Spleen (tissue), 13 donors: Measurements from ENCODE around the gene CHRM5. TPM values are rescaled to one million over a fixed set of nuclear protein-coding genes. Genes with fewer than 3 reads are reported as not detected.

Experiments used
- DNase-seq: peaks from one replicate; pipeline ENCODE4 v3.0.0-alpha.2; 2020
- H3K27ac ChIP-seq, 8 donors: fragments of 200-600 bp; sonication (generic) in 7 of 8; 1 replicate in 4 of 8; 2 replicates in 4 of 8; pipeline versions ENCODE4 v1.5.0 to v1.8.0; 2016 to 2021; ENCODE audit warnings: inconsistent platforms in 4 of 8, mild to moderate bottlenecking in 4 of 8, moderate library complexity in 1 of 8
- H3K27me3 ChIP-seq, 7 donors: fragments of 200-600 bp; sonication (generic) in 6 of 7; replicated peaks in 1 of 7; 1 replicate in 4 of 7; 2 replicates in 3 of 7; pipeline versions ENCODE4 v1.5.0 to v1.8.0; 2016 to 2021; ENCODE audit warnings: inconsistent platforms in 3 of 7, mild to moderate bottlenecking in 1 of 7
- H3K36me3 ChIP-seq, 6 donors: fragments of 200-600 bp; sonication (generic) in 5 of 6; 1 replicate in 4 of 6; 2 replicates in 2 of 6; pipeline versions ENCODE4 v1.5.0 to v1.8.0; 2016 to 2021; ENCODE audit warnings: inconsistent platforms in 2 of 6
- H3K4me1 ChIP-seq, 6 donors: fragments of 200-600 bp; sonication (generic) in 5 of 6; 1 replicate in 3 of 6; 2 replicates in 3 of 6; pipeline versions ENCODE4 v1.5.0 to v1.8.0; 2016 to 2021; ENCODE audit warnings: inconsistent platforms in 3 of 6
- H3K4me3 ChIP-seq, 8 donors: fragments of 200-600 bp; sonication (generic) in 7 of 8; 1 replicate in 4 of 8; 2 replicates in 4 of 8; pipeline versions ENCODE4 v1.5.0 to v1.8.0; 2016 to 2021; ENCODE audit warnings: inconsistent platforms in 4 of 8, mild to moderate bottlenecking in 4 of 8, moderate library complexity in 2 of 8
- H3K9me3 ChIP-seq, 8 donors: fragments of 200-600 bp; sonication (generic) in 7 of 8; 1 replicate in 4 of 8; 2 replicates in 4 of 8; pipeline versions ENCODE4 v1.5.0 to v1.8.0; 2016 to 2021; ENCODE audit warnings: inconsistent platforms in 4 of 8
- POLR2A ChIP-seq, 3 donors: fragments of 450-650 bp; IDR thresholded peaks; one replicate each; pipeline ENCODE4 v1.5.1; 2017; ENCODE audit warnings: antibody characterized with exemption in 3 of 3, mild to moderate bottlenecking in 1 of 3
- POLR2AphosphoS5 ChIP-seq, 3 donors: sonication (generic); formaldehyde crosslinking; IDR thresholded peaks; one replicate each; pipeline ENCODE4 v1.5.1; 2017; ENCODE audit warnings: antibody characterized with exemption in 3 of 3
- WGBS, 5 donors: extraction: QIAGEN DNeasy Blood & Tissue Kit in 3 of 5; methylation state at CpG; one replicate each; pipeline versions ENCODE4 v1.1.5 to v1.1.7; 2013 to 2018; 5-methylcytosine and 5-hydroxymethylcytosine counted together
- intact Hi-C: fragments of 100-400 bp; cut with DNase I; formaldehyde crosslinking; loops from one replicate; pipeline ENCODE4 v1.15.0; 2023; ENCODE audit warnings: low total_unique reads
- long read RNA-seq, 2 donors: transcript quantifications; one replicate each; lab custom pipeline, GENCODE V29; 2026
- polyA plus RNA-seq, 3 donors: library from polyadenylated mRNA; stranded (reverse); fragments of 200-250 nt; gene quantifications; one replicate each; pipeline ENCODE4 v1.2.1, GENCODE V29; 2013
- total RNA-seq, 7 donors: library from RNA; depleted of rRNA in 3 of 7; stranded (reverse); fragments of >200 nt in 3 of 7; fragmentation: NEBNext Ultra II Directional in 4 of 7; extraction: Animal tissue kit (Norgen Biotek cat#: 25700) in 4 of 7; gene quantifications; one replicate each; pipeline versions ENCODE4 v1.1.0 to v1.2.1, GENCODE V29; 2016 to 2021
- TF ChIP-seq, protein P1 (sequence below), 11 experiments: fragments of 200-600 bp in 7 of 11; fragments of 450-650 bp in 4 of 11; sonication (generic) in 4 of 11; IDR thresholded peaks in 8 of 11; conservative IDR thresholded peaks in 3 of 11; 1 replicate in 7 of 11; 2 replicates in 4 of 11; pipeline versions ENCODE4 v1.4.0 to v1.8.0; 2016 to 2021; ENCODE audit warnings: antibody characterized with exemption in 11 of 11, inconsistent platforms in 4 of 11, mild to moderate bottlenecking in 1 of 11
- donor health status: healthy with polysubstance abuse.
- donor health status: DM: no; HTN: no; CAD: no; lungs with moderate emphysema.
- donor health status: DM: no; HTN: no; CAD: no.
- donor health status: Bipolar disorder and iron deficiency.
- donor health status: healthy.
- donor health status: DM: no; HTN: no; CAD: no.
- donor health status: DM: yes; HTN: yes; CAD: no.

Gene CHRM5
- total RNA-seq (not detected), polyA plus RNA-seq (under 1 TPM in 1 of 3 donors, not detected in 2; 0.03 TPM)
- long read RNA-seq, donor 1: 0 reads
- long read RNA-seq, donor 2, partial matches to known transcripts: 9 of 9 reads
- long read RNA-seq, donor 2, other reads (novel, unspliced or antisense): 0 of 9 reads

DNA sequence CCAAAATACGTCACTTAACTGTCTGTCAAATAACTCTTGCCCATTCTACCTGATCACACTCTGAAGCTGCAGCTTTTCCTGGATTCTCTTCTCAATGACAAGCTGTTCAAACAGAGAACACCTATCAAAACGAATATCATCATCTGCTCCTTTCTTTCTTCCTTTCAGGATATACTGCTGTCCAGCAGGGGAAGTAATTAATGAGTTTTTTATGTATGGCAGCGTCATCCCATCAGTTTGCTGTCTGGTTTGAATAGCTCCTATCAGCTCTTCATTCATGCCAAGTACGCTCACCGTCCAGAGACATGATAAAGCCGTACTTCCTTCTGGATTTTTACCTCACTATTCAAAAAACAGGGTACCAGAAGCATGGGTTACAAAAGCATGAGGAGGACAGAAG, at the start of gene CHRM5:
CHRM5 (plus strand) TSS at position 274 of the 400 bp plus-strand sequence. CDS start 94,221 bp downstream, outside the sequence.
- Histone ChIP-seq H3K4me1 (no peaks in the 10 kb centered on the region), H3K36me3 (no peaks in the 10 kb centered on the region)

GRCh38 chr15:33923446-33923845, 44.9 kb upstream of the CHRM5 start:
- no peaks in the 10 kb centered on the region for H3K9me3 ChIP-seq
- no peaks in the 10 kb centered on the region for H3K4me1 ChIP-seq
- no peak overlapping the region for H3K4me3 ChIP-seq
- DNase-seq: no peak
- 78 to 95% (median 91%) methylated on average over 1 of the region's 1 CpG for WGBS, 5 donors
- H3K36me3 ChIP-seq: no peaks in the 10 kb centered on the region
- no peak overlapping the region for H3K27ac ChIP-seq
- H3K27me3 ChIP-seq: no peaks in the 10 kb centered on the region
- intact Hi-C loops: no loop called here
- TF ChIP-seq, protein P1, sequence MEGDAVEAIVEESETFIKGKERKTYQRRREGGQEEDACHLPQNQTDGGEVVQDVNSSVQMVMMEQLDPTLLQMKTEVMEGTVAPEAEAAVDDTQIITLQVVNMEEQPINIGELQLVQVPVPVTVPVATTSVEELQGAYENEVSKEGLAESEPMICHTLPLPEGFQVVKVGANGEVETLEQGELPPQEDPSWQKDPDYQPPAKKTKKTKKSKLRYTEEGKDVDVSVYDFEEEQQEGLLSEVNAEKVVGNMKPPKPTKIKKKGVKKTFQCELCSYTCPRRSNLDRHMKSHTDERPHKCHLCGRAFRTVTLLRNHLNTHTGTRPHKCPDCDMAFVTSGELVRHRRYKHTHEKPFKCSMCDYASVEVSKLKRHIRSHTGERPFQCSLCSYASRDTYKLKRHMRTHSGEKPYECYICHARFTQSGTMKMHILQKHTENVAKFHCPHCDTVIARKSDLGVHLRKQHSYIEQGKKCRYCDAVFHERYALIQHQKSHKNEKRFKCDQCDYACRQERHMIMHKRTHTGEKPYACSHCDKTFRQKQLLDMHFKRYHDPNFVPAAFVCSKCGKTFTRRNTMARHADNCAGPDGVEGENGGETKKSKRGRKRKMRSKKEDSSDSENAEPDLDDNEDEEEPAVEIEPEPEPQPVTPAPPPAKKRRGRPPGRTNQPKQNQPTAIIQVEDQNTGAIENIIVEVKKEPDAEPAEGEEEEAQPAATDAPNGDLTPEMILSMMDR (IDR thresholded peaks at IDR 0.05 in 8 of 11, conservative IDR thresholded peaks at IDR 0.05 in 3 of 11): no peak
- TF ChIP-seq POLR2AphosphoS5 (IDR thresholded peaks at IDR 0.05) (no peak), POLR2A (IDR thresholded peaks at IDR 0.05) (no peak)

More for the DNA sequence above, at the start of gene CHRM5:
- Histone ChIP-seq H3K4me3 (no peak within 1 kb of the TSS), H3K27me3 (no peaks in the 10 kb centered on the region), H3K27ac (no peak within 1 kb of the TSS), H3K9me3 (no peaks in the 10 kb centered on the region)
- WGBS, 5 donors: 69 to 84% (median 79%) methylated on average over 6 of the region's 6 CpGs
- TF ChIP-seq POLR2AphosphoS5 (IDR thresholded peaks at IDR 0.05) (no peak), POLR2A (IDR thresholded peaks at IDR 0.05) (no peak)
- TF ChIP-seq, protein P1 (IDR thresholded peaks at IDR 0.05 in 8 of 11, conservative IDR thresholded peaks at IDR 0.05 in 3 of 11): no peak
- intact Hi-C loops: no loop called here
- no peak for DNase-seq

GRCh38 chr15:33926260-33926659, 42.0 kb upstream of the CHRM5 start:
- intact Hi-C loops: no loop called here
- 72 to 82% (median 80%) methylated on average over 4 of the region's 4 CpGs for WGBS, 5 donors
- Histone ChIP-seq H3K27ac (no peak overlapping the region), H3K4me1 (no peaks in the 10 kb centered on the region), H3K27me3 (no peaks in the 10 kb centered on the region), H3K4me3 (no peak overlapping the region), H3K9me3 (no peaks in the 10 kb centered on the region), H3K36me3 (no peaks in the 10 kb centered on the region)
- TF ChIP-seq, protein P1 (IDR thresholded peaks at IDR 0.05 in 8 of 11, conservative IDR thresholded peaks at IDR 0.05 in 3 of 11): no peak
- TF ChIP-seq POLR2A (IDR thresholded peaks at IDR 0.05): no peak
- DNase-seq: no peak

DNA sequence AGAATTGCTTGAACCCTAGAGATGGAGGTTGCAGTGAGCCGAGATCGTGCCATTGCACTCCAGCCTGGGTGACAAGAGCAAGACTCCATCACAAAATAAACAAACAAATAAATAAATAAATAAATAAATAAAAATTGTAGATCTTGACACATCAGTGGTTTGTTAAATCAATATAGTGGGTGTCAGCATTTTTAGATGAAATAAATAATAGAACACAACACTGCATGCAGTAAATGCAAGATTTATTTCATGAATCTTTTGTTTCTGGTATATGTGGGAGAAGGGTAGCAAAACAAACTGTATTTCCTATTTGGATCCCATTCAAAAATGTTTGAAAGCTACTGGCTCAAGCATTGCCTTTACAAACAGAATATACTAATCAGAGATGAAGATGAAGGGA, 35.6 kb upstream of the CHRM5 start:
- Histone ChIP-seq H3K36me3 (no peaks in the 10 kb centered on the region), H3K27ac (no peak overlapping the region), H3K27me3 (no peaks in the 10 kb centered on the region), H3K9me3 (no peaks in the 10 kb centered on the region), H3K4me3 (no peak overlapping the region), H3K4me1 (no peaks in the 10 kb centered on the region)
- intact Hi-C loops: no loop called here
- WGBS, 5 donors: 93 to 100% (median 97%) methylated on average over 2 of the region's 2 CpGs
- DNase-seq: no peak
- TF ChIP-seq, protein P1 (IDR thresholded peaks at IDR 0.05 in 8 of 11, conservative IDR thresholded peaks at IDR 0.05 in 3 of 11): no peak
